Ishikawa (cell line): Measurements from ENCODE around the gene NHS.

ENCODE experiments used
- CEBPB ChIP-seq: IDR thresholded peaks from 2 replicates; pipeline ENCODE4 v1.6.1; 2012
- CREB1 ChIP-seq: IDR thresholded peaks from 2 replicates; pipeline ENCODE4 v1.6.1; 2012; ENCODE audit warnings: low read depth
- EGR1 ChIP-seq: IDR thresholded peaks from 2 replicates; pipeline ENCODE4 v1.6.1; 2012
- EP300 ChIP-seq: IDR thresholded peaks from 2 replicates; pipeline ENCODE4 v1.6.1; 2012; ENCODE audit warnings: borderline replicate concordance
- FOXM1 ChIP-seq: IDR thresholded peaks from 2 replicates; pipeline ENCODE4 v1.6.1; 2012; ENCODE audit warnings: low read depth, borderline replicate concordance
- MAX ChIP-seq: IDR thresholded peaks from 2 replicates; pipeline ENCODE4 v1.6.1; 2012
- NFIC ChIP-seq: IDR thresholded peaks from 2 replicates; pipeline ENCODE4 v1.6.1; 2012
- RAD21 ChIP-seq: IDR thresholded peaks from 2 replicates; pipeline ENCODE4 v1.6.1; 2012; ENCODE audit warnings: low read depth
- REST ChIP-seq: IDR thresholded peaks from 2 replicates; pipeline ENCODE4 v1.6.1; 2012; ENCODE audit warnings: low read depth, mild to moderate bottlenecking
- TAF1 ChIP-seq: IDR thresholded peaks from 2 replicates; pipeline ENCODE4 v1.6.1; 2012; ENCODE audit warnings: low read depth, mild to moderate bottlenecking
- TCF12 ChIP-seq: IDR thresholded peaks from 2 replicates; pipeline ENCODE4 v1.6.1; 2012; ENCODE audit warnings: low read depth
- TEAD4 ChIP-seq: IDR thresholded peaks from 2 replicates; pipeline ENCODE4 v1.6.1; 2012
- YY1 ChIP-seq: IDR thresholded peaks from 2 replicates; pipeline ENCODE4 v1.6.1; 2012; ENCODE audit warnings: low read depth
- ZBTB7A ChIP-seq: IDR thresholded peaks from 2 replicates; pipeline ENCODE4 v1.6.1; 2012; ENCODE audit warnings: low read depth
- TF ChIP-seq, protein P1 (sequence below): IDR thresholded peaks from 2 replicates; pipeline ENCODE4 v1.6.1; 2012

NHS gene

DNA sequence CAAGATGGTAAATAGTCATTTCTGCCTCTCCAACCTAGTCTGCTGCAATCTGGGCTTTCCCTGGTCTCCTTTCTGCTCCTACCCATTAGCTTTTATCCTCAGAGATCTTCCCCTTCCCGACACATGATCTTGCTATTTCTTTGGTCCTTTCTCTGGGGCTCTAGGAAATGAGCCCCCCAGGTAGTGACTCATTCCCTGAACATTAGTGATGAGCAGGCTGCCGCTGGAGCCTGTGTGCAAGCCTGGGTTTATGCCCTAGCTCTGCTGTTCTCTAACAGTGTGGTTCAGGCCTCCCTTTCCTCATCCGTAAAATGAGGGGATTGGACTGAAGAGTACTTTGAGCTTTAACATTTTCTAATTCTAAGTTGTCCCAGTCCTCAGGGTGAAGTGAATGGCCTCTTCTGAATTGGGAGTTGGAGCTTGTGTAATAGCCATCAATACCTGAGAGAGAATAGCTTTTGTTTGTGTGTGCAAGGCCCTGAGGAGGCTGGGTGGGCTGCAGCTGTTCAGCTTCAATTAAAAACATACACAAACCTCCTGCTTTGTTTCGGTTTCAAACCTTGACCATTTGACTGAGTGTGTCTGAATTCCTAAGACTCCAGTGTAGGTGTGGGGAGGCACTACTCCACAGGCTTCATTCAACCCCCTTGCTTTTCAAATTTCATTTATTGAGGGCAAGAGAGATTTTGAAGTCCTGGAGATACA lies 246.7 kb downstream of the NHS start:
- no peak for TF ChIP-seq YY1
- TF ChIP-seq, protein P1, sequence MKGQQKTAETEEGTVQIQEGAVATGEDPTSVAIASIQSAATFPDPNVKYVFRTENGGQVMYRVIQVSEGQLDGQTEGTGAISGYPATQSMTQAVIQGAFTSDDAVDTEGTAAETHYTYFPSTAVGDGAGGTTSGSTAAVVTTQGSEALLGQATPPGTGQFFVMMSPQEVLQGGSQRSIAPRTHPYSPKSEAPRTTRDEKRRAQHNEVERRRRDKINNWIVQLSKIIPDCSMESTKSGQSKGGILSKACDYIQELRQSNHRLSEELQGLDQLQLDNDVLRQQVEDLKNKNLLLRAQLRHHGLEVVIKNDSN, result no peak

- no peak for TF ChIP-seq FOXM1
- no peak for TF ChIP-seq NFIC
- TF ChIP-seq TAF1, result no peak
Observed at GRCh38 chrX:17622331-17622730, 247.3 kb downstream of the NHS start.

DNA sequence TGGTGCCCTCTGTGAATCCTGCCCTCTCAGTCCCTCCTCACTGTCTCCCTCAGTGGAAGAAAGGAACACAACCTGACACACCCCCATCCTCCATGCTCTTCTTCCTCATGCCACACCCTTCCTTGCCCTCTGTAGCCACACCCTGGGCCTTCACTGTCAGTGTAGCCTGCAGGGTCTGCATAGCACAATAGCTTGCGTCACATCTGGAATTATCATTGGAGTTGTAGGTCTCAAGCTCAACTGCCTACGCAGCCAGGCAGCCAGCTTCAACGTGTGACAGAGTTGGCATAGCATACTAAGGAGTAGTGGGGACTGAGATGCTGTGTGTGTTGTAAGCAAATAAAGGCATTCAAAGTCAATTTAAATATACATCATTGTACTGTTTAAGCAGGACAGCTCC lies 248.8 kb downstream of the NHS start:
- TF ChIP-seq EP300 (no peak), YY1 (no peak), ZBTB7A (no peak), NFIC (no peak), TAF1 (no peak), REST (no peak), TCF12 (no peak), FOXM1 (no peak), RAD21 (no peak), CREB1 (no peak), CEBPB (no peak), MAX (no peak)
- TF ChIP-seq, protein P1, result no peak

- no peak for TF ChIP-seq EP300
- TF ChIP-seq TEAD4, result no peak
- no peak for TF ChIP-seq TCF12
- TF ChIP-seq, protein P1, result no peak
- TF ChIP-seq RAD21, result no peak
- TF ChIP-seq YY1, result no peak
- TF ChIP-seq FOXM1, result no peak
- no peak for TF ChIP-seq MAX
- no peak for TF ChIP-seq TAF1
- no peak for TF ChIP-seq CEBPB
- no peak for TF ChIP-seq NFIC
- TF ChIP-seq CREB1, result no peak
- no peak for TF ChIP-seq EGR1
- TF ChIP-seq REST, result no peak
- no peak for TF ChIP-seq ZBTB7A
Observed at GRCh38 chrX:17627026-17627425, 252.0 kb downstream of the NHS start.

DNA sequence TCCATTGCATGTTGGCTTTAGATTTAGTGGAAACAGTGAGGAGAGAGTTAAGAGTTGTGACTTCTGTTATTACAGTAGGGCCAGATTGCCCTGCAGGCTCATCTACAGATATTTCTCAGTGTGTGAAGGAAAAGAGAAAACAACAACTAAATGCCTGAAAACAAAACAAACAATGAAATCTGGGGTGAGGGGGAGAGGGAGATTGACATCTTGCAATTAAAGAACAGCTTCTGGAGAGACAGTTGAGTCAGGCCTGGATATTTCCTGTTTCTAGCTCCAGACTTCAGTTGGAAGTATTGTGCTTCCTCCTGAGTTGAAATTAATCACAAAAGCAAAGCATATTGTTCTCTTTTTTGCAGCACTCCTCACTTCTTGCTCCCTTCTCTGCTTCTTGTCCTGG lies 254.0 kb downstream of the NHS start:
- TF ChIP-seq RAD21 (no peak), ZBTB7A (no peak), MAX (no peak), FOXM1 (no peak), TAF1 (no peak), YY1 (no peak), EP300 (no peak), CREB1 (no peak), REST (no peak)
- TF ChIP-seq, protein P1, result no peak
